ENCODE measurements around the gene CABCOCO1.

Gene CABCOCO1

GRCh38 chr10:61753453-61753852 lies 90.7 kb downstream of the CABCOCO1 start:
- H3K36me3 ChIP-seq (ENCODE audit: insufficient read depth, low read length): no peaks in the 10 kb centered on the region
- H2AFZ ChIP-seq (ENCODE audit: low read depth, low read length): no peak overlapping the region
- ATAC-seq (ENCODE audit: insufficient read depth, low read depth) (no peak), DNase-seq (no peak)
- H3K9me3 ChIP-seq (ENCODE audit: insufficient read depth, low read length, severe bottlenecking): no peaks in the 10 kb centered on the region
- H3K4me1 ChIP-seq (ENCODE audit: insufficient read depth, low read length): peaks cover 23% of the 10 kb centered on the region
- no peak overlapping the region for H3K4me3 ChIP-seq (ENCODE audit: low read depth in 1 of 2, low read length in 2 of 2)
- H3K79me2 ChIP-seq (ENCODE audit: insufficient read depth, low read length): no peaks in the 10 kb centered on the region
- H3K27ac ChIP-seq (ENCODE audit: low read length): no peak overlapping the region
- H3K27me3 ChIP-seq (ENCODE audit: insufficient read depth, low read length, poor library complexity): no peaks in the 10 kb centered on the region
- no peak overlapping the region for H3K4me2 ChIP-seq (ENCODE audit: insufficient read depth, low read length)
- TF ChIP-seq EZH2 (IDR thresholded peaks at IDR 0.05; ENCODE audit: borderline replicate concordance, low read depth, low read length, severe bottlenecking) (no peak), CTCF (IDR thresholded peaks at IDR 0.05; ENCODE audit: borderline replicate concordance, extremely low read depth, low read length, poor library complexity, severe bottlenecking) (no peak)
- no peak overlapping the region for H3K9ac ChIP-seq (ENCODE audit: low read depth, low read length)
- H4K20me1 ChIP-seq (ENCODE audit: insufficient read depth, low read length): no peaks in the 10 kb centered on the region

- no peak overlapping the region for H2AFZ ChIP-seq (ENCODE audit: low read depth, low read length)
- no peaks in the 10 kb centered on the region for H3K79me2 ChIP-seq (ENCODE audit: insufficient read depth, low read length)
- DNase-seq (no peak), ATAC-seq (ENCODE audit: insufficient read depth, low read depth) (no peak)
- H4K20me1 ChIP-seq (ENCODE audit: insufficient read depth, low read length): no peaks in the 10 kb centered on the region
- no peak overlapping the region for H3K4me2 ChIP-seq (ENCODE audit: insufficient read depth, low read length)
- H3K9ac ChIP-seq (ENCODE audit: low read depth, low read length): no peak overlapping the region
- no peaks in the 10 kb centered on the region for H3K27me3 ChIP-seq (ENCODE audit: insufficient read depth, low read length, poor library complexity)
- H3K4me3 ChIP-seq (ENCODE audit: low read depth in 1 of 2, low read length in 2 of 2): no peak overlapping the region
- TF ChIP-seq EZH2 (IDR thresholded peaks at IDR 0.05; ENCODE audit: borderline replicate concordance, low read depth, low read length, severe bottlenecking) (no peak), CTCF (IDR thresholded peaks at IDR 0.05; ENCODE audit: borderline replicate concordance, extremely low read depth, low read length, poor library complexity, severe bottlenecking) (no peak)
- peaks cover 23% of the 10 kb centered on the region for H3K4me1 ChIP-seq (ENCODE audit: insufficient read depth, low read length)
- no peaks in the 10 kb centered on the region for H3K36me3 ChIP-seq (ENCODE audit: insufficient read depth, low read length)
- H3K27ac ChIP-seq (ENCODE audit: low read length): no peak overlapping the region
- H3K9me3 ChIP-seq (ENCODE audit: insufficient read depth, low read length, severe bottlenecking): no peaks in the 10 kb centered on the region
Observed at GRCh38 chr10:61754587-61755550, 92.1 kb downstream of the CABCOCO1 start.

GRCh38 chr10:61757001-61757400 lies 94.3 kb downstream of the CABCOCO1 start:
- Histone ChIP-seq H3K4me1 (ENCODE audit: insufficient read depth, low read length) (peaks cover 10% of the 10 kb centered on the region), H3K4me3 (ENCODE audit: low read depth in 1 of 2, low read length in 2 of 2) (no peak overlapping the region), H3K4me2 (ENCODE audit: insufficient read depth, low read length) (no peak overlapping the region), H3K27me3 (ENCODE audit: insufficient read depth, low read length, poor library complexity) (no peaks in the 10 kb centered on the region), H3K36me3 (ENCODE audit: insufficient read depth, low read length) (no peaks in the 10 kb centered on the region), H3K9me3 (ENCODE audit: insufficient read depth, low read length, severe bottlenecking) (no peaks in the 10 kb centered on the region), H4K20me1 (ENCODE audit: insufficient read depth, low read length) (no peaks in the 10 kb centered on the region), H3K9ac (ENCODE audit: low read depth, low read length) (no peak overlapping the region), H3K27ac (ENCODE audit: low read length) (no peak overlapping the region), H2AFZ (ENCODE audit: low read depth, low read length) (no peak overlapping the region), H3K79me2 (ENCODE audit: insufficient read depth, low read length) (no peaks in the 10 kb centered on the region)
- no peak for TF ChIP-seq CTCF (IDR thresholded peaks at IDR 0.05; ENCODE audit: borderline replicate concordance, extremely low read depth, low read length, poor library complexity, severe bottlenecking)
- no peak for TF ChIP-seq EZH2 (IDR thresholded peaks at IDR 0.05; ENCODE audit: borderline replicate concordance, low read depth, low read length, severe bottlenecking)
- DNase-seq (no peak), ATAC-seq (ENCODE audit: insufficient read depth, low read depth) (no peak)

Measured in DND-41 (cell line).